HepG2 (cell line): ENCODE measurements around the gene DCAKD. TPM values are rescaled to one million over a fixed set of nuclear protein-coding genes. Genes with fewer than 3 reads are reported as not detected.

Experiments
- AKAP8 ChIP-seq: sonication (generic); formaldehyde crosslinking; IDR thresholded peaks from 2 replicates; pipeline ENCODE4 v1.5.1; 2020; ENCODE audit warnings: mild to moderate bottlenecking, missing genetic modification reagents
- BCLAF1 ChIP-seq: fragments of 450-650 bp; IDR thresholded peaks from 2 replicates; pipeline ENCODE4 v1.6.1; 2017; ENCODE audit warnings: mild to moderate bottlenecking
- HNF4A ChIP-seq: sonication (generic); formaldehyde crosslinking; IDR thresholded peaks from 2 replicates; pipeline ENCODE4 v1.4.0; 2020; ENCODE audit warnings: missing genetic modification reagents
- HOXA3 ChIP-seq: sonication (generic); formaldehyde crosslinking; IDR thresholded peaks from 2 replicates; pipeline ENCODE4 v1.5.0; 2020; ENCODE audit warnings: missing genetic modification reagents
- MATR3 ChIP-seq: sonication (generic); formaldehyde crosslinking; IDR thresholded peaks from 2 replicates; pipeline ENCODE4 v1.4.0; 2020; ENCODE audit warnings: missing genetic modification reagents
- MAX ChIP-seq: IDR thresholded peaks from 2 replicates; pipeline ENCODE4 v1.6.1; 2012; ENCODE audit warnings: inconsistent platforms
- MED1 ChIP-seq: sonication (generic); formaldehyde crosslinking; IDR thresholded peaks from 2 replicates; pipeline ENCODE4 v1.4.0; 2020; ENCODE audit warnings: missing genetic modification reagents
- NFKBIZ ChIP-seq: IDR thresholded peaks from 2 replicates; pipeline ENCODE4 v1.6.1; 2018; ENCODE audit warnings: missing genetic modification reagents, missing compliant biosample characterization
- SP2 ChIP-seq: sonication (generic); formaldehyde crosslinking; IDR thresholded peaks from 2 replicates; pipeline ENCODE4 v1.5.1; 2020; ENCODE audit warnings: mild to moderate bottlenecking, missing genetic modification reagents
- SRSF1 ChIP-seq: fragments of 200-400 bp; formaldehyde crosslinking; optimal IDR thresholded peaks from 2 replicates; pipeline ENCODE3; 2017; ENCODE audit warnings: mild to moderate bottlenecking, low read depth, low read length, moderate library complexity
- YEATS2 ChIP-seq: sonication (generic); formaldehyde crosslinking; IDR thresholded peaks from 2 replicates; pipeline ENCODE4 v1.4.0; 2020; ENCODE audit warnings: missing genetic modification reagents, borderline replicate concordance
- ZBTB7B ChIP-seq: sonication (generic); formaldehyde crosslinking; IDR thresholded peaks from 2 replicates; pipeline ENCODE4 v1.4.0; 2020; ENCODE audit warnings: missing genetic modification reagents
- ZFYVE20 ChIP-seq: sonication (generic); formaldehyde crosslinking; IDR thresholded peaks from 2 replicates; pipeline ENCODE4 v1.8.0; 2023; ENCODE audit warnings: low read depth, mild to moderate bottlenecking, moderate library complexity, missing genetic modification reagents, borderline replicate concordance
- ZNF235 ChIP-seq: sonication (generic); formaldehyde crosslinking; IDR thresholded peaks from 2 replicates; pipeline ENCODE4 v1.8.1; 2023; ENCODE audit warnings: mild to moderate bottlenecking, missing genetic modification reagents, borderline replicate concordance
- ZNF260 ChIP-seq: sonication (generic); formaldehyde crosslinking; IDR thresholded peaks from 2 replicates; pipeline ENCODE4 v1.4.0; 2020; ENCODE audit warnings: missing genetic modification reagents, low read depth, mild to moderate bottlenecking, borderline replicate concordance
- ZNF414 ChIP-seq: sonication (generic); formaldehyde crosslinking; IDR thresholded peaks from 2 replicates; pipeline ENCODE4 v1.5.0; 2020; ENCODE audit warnings: missing genetic modification reagents
- ZNF687 ChIP-seq: sonication (generic); formaldehyde crosslinking; IDR thresholded peaks from 2 replicates; pipeline ENCODE4 v1.5.1; 2020; ENCODE audit warnings: mild to moderate bottlenecking, missing genetic modification reagents, moderate library complexity
- ZNF704 ChIP-seq: sonication (generic); formaldehyde crosslinking; IDR thresholded peaks from 2 replicates; pipeline ENCODE4 v1.8.1; 2023; ENCODE audit warnings: mild to moderate bottlenecking, inconsistent platforms, moderate library complexity, missing genetic modification reagents, borderline replicate concordance
- polyA plus RNA-seq, 8 experiments: library from polyadenylated mRNA; depleted of rRNA in 3 of 8; stranded (reverse) in 7 of 8; unstranded in 1 of 8; fragments of >200 nt; fragmentation: Illumina TruSeq in 4 of 8; extraction: Trizol in 4 of 8; gene quantifications; 2 replicates each; pipeline versions ENCODE4 v1.2.1 to v1.2.3, GENCODE V29; 2011 to 2016; ENCODE audit warnings: low read depth in 4 of 8, missing spikeins in 1 of 8, mixed read lengths in 1 of 8; ENCODE audit not compliant: insufficient read depth in 1 of 8
- total RNA-seq, 5 experiments: library from RNA; depleted of rRNA; stranded (reverse); fragments of >200 nt; fragmentation: Illumina TruSeq; extraction: Trizol; gene quantifications; 2 replicates each; pipeline ENCODE4 v1.2.3, GENCODE V29; 2016; ENCODE audit warnings: low read depth in 1 of 5

The DCAKD gene
- total and polyA plus RNA-seq, 2 of the 13 experiments (the other 11 are each of a cell fraction or from before 2014, with no cell fraction given): 25.9 to 29.2 TPM

- TF ChIP-seq ZNF414 (CRISPR knock-in tag) (no peak), SRSF1 (no peak), HOXA3 (CRISPR knock-in tag) (peak; percentile 51; the same call in 1 of the 2 replicates), ZNF260 (no peak), ZFYVE20 (CRISPR knock-in tag) (no peak), BCLAF1 (no peak), ZNF687 (CRISPR knock-in tag) (peak; percentile 48), NFKBIZ (CRISPR knock-in tag) (no peak), HNF4A (CRISPR knock-in tag) (peak; percentile 86), MED1 (CRISPR knock-in tag) (no peak), ZNF704 (CRISPR knock-in tag) (no peak), ZNF235 (CRISPR knock-in tag) (0 out of 2 replicates have a peak, but pooled peaks have one; percentile 1), AKAP8 (CRISPR knock-in tag) (peak; percentile 44; the same call in 1 of the 2 replicates), MATR3 (no peak), SP2 (CRISPR knock-in tag) (0 out of 2 replicates have a peak, but pooled peaks have one; percentile 10), YEATS2 (CRISPR knock-in tag) (no peak), MAX (0 out of 2 replicates have a peak, but pooled peaks have one; percentile 36), ZBTB7B (CRISPR knock-in tag) (peak; percentile 57; the same call in 1 of the 2 replicates)
These were observed 21.5 kb downstream of the DCAKD start (continued) for GRCh38 chr17:45029758-45030423.
